Measurements from ENCODE around the gene C16orf89. TPM values are rescaled to one million over a fixed set of nuclear protein-coding genes. Genes with fewer than 3 reads are reported as not detected.

Gene C16orf89
- total and polyA plus RNA-seq, 10 of the 15 experiments (the other 5 are each of a cell fraction or from before 2014, with no cell fraction given): not detected

DNA sequence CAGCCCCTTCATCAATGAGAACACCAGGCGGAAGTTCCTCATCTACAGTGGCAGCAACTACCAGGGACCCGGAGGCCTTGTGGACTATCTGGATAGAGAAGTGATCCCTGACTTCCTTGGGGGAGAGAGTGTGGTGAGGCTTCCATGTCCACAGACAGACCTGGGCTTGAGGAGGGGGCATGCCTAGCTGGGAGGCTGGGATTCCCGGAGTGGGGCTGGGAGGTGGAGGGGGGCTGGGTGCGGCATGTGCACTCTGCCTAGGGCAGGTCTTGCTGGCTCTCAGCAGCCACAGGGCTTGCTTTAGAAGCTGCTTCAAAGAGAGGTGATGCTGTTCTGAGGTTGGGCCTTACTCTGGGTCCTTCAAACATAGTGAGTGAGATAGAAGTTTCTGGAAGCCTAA, 59.8 kb downstream of the C16orf89 start:
- Histone ChIP-seq H2AFZ (ENCODE audit: control insufficient read depth, low read depth, low read length) (no peak overlapping the region), H3K9me3 (replicated peaks; ENCODE audit: control insufficient read depth, insufficient read depth, low read length) (no peaks in the 10 kb centered on the region), H3K4me1 (ENCODE audit: control insufficient read depth, insufficient read depth, low read length) (no peaks in the 10 kb centered on the region), H3K4me3 (no peak overlapping the region), H4K20me1 (ENCODE audit: control insufficient read depth, insufficient read depth) (no peaks in the 10 kb centered on the region), H3K27me3 (replicated peaks in 1 of 2; ENCODE audit: control insufficient read depth in 2 of 2, insufficient read depth in 2 of 2, low read length in 1 of 2) (no peaks in the 10 kb centered on the region), H3K4me2 (ENCODE audit: control insufficient read depth, insufficient read depth) (no peak overlapping the region), H3K36me3 (ENCODE audit: control insufficient read depth in 2 of 2, insufficient read depth in 2 of 2, low read length in 1 of 2) (no peaks in the 10 kb centered on the region), H3K27ac (ENCODE audit: control insufficient read depth, insufficient read depth) (no peak overlapping the region), H3K9ac (ENCODE audit: control insufficient read depth, insufficient read depth, low read length) (no peak overlapping the region), H3K79me2 (ENCODE audit: control insufficient read depth, insufficient read depth, low read length) (no peaks in the 10 kb centered on the region)
- RAD21 ChIA-PET (ENCODE audit: unreplicated experiment): no interaction called here
- SMC1A ChIA-PET (ENCODE audit: uncharacterized antibody, unreplicated experiment): no interaction called here
- FAIRE-seq: no peak
- no peak for DNase-seq (ENCODE audit: low read depth, low spot score)
- intact Hi-C loops (cut with micrococcal nuclease; ENCODE audit: unreplicated experiment): no loop called here
- POLR2A ChIA-PET: no interaction called here
- TF ChIP-seq IKZF2 (IDR thresholded peaks at IDR 0.05) (no peak), SMAD1 (IDR thresholded peaks at IDR 0.05; ENCODE audit: low read depth, partially characterized antibody) (no peak)
- TF ChIP-seq, protein P1, sequence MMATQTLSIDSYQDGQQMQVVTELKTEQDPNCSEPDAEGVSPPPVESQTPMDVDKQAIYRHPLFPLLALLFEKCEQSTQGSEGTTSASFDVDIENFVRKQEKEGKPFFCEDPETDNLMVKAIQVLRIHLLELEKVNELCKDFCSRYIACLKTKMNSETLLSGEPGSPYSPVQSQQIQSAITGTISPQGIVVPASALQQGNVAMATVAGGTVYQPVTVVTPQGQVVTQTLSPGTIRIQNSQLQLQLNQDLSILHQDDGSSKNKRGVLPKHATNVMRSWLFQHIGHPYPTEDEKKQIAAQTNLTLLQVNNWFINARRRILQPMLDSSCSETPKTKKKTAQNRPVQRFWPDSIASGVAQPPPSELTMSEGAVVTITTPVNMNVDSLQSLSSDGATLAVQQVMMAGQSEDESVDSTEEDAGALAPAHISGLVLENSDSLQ (IDR thresholded peaks at IDR 0.05): no peak
- no peak for ATAC-seq
- BruUV-seq (replicated peaks): no TSS peak
- CTCF ChIA-PET: no interaction called here
- in situ Hi-C loops (cut with MboI): no loop called here
- 62% methylated on average over 4 of the region's 4 CpGs for WGBS (ENCODE audit: insufficient coverage, insufficient replicate concordance, low lambda C conversion rate, missing lambda C conversion rate)

DNA sequence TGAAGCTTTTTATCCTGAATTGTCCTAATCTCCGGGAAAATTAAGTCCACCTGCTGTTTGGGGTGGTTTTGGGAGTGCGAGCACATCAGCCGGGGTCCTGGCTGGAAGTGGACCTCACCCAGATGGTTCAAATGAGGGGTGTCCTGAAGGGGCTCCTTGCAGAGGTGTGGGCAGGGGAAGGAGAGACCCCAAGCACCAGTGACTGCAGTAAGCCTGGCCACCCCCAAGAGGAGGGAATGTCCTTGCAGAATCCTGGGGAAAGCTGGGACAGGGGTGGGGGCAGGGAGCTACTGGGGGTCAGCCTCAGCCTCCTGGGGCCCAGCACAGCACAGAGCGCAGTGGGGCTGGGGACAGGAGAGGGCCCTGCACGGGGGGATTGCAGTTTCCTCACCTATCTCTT, 61.4 kb downstream of the C16orf89 start:
- ChIA-PET CTCF (no interaction called here), SMC1A (ENCODE audit: uncharacterized antibody, unreplicated experiment) (no interaction called here), POLR2A (no interaction called here), RAD21 (ENCODE audit: unreplicated experiment) (no interaction called here)
- intact Hi-C loops (cut with micrococcal nuclease; ENCODE audit: unreplicated experiment): no loop called here
- H3K9me3 ChIP-seq (replicated peaks; ENCODE audit: control insufficient read depth, insufficient read depth, low read length): no peaks in the 10 kb centered on the region
- ATAC-seq (no peak), FAIRE-seq (no peak), DNase-seq (ENCODE audit: low read depth, low spot score) (no peak)
- TF ChIP-seq RFX5 (IDR thresholded peaks at IDR 0.05; ENCODE audit: low read depth, low read length) (no peak), ZNF217 (IDR thresholded peaks at IDR 0.05) (no peak), JUNB (IDR thresholded peaks at IDR 0.05) (no peak), TCF3 (IDR thresholded peaks at IDR 0.05; ENCODE audit: borderline replicate concordance, insufficient read depth, low read depth, low read length) (no peak), HCFC1 (IDR thresholded peaks at IDR 0.05; ENCODE audit: low read length) (no peak), RUNX3 (IDR thresholded peaks at IDR 0.05; ENCODE audit: low read length) (no peak), SMAD5 (IDR thresholded peaks at IDR 0.05; ENCODE audit: low read depth) (no peak), SPI1 (IDR thresholded peaks at IDR 0.05; ENCODE audit: borderline replicate concordance, insufficient read depth, low read depth, low read length) (no peak), HDAC2 (IDR thresholded peaks at IDR 0.05) (no peak), JUND (IDR thresholded peaks at IDR 0.05; ENCODE audit: low read depth, low read length) (no peak)
- TF ChIP-seq, protein P2, sequence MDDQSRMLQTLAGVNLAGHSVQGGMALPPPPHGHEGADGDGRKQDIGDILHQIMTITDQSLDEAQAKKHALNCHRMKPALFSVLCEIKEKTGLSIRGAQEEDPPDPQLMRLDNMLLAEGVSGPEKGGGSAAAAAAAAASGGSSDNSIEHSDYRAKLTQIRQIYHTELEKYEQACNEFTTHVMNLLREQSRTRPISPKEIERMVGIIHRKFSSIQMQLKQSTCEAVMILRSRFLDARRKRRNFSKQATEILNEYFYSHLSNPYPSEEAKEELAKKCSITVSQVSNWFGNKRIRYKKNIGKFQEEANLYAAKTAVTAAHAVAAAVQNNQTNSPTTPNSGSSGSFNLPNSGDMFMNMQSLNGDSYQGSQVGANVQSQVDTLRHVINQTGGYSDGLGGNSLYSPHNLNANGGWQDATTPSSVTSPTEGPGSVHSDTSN (IDR thresholded peaks at IDR 0.05; ENCODE audit: insufficient replicate concordance, low read depth, low read length): no peak
- no peak overlapping the region for H3K4me3 ChIP-seq
- H3K27ac ChIP-seq (ENCODE audit: control insufficient read depth, insufficient read depth): no peak overlapping the region
- no peaks in the 10 kb centered on the region for H3K36me3 ChIP-seq (ENCODE audit: control insufficient read depth in 2 of 2, insufficient read depth in 2 of 2, low read length in 1 of 2)
- in situ Hi-C loops (cut with MboI): no loop called here
- no peak overlapping the region for H3K9ac ChIP-seq (ENCODE audit: control insufficient read depth, insufficient read depth, low read length)
- H3K27me3 ChIP-seq (replicated peaks in 1 of 2; ENCODE audit: control insufficient read depth in 2 of 2, insufficient read depth in 2 of 2, low read length in 1 of 2): no peaks in the 10 kb centered on the region
- no peak overlapping the region for H2AFZ ChIP-seq (ENCODE audit: control insufficient read depth, low read depth, low read length)
- H3K4me1 ChIP-seq (ENCODE audit: control insufficient read depth, insufficient read depth, low read length): no peaks in the 10 kb centered on the region
- WGBS (ENCODE audit: insufficient coverage, insufficient replicate concordance, low lambda C conversion rate, missing lambda C conversion rate): 58% methylated on average over 5 of the region's 5 CpGs
- H3K4me2 ChIP-seq (ENCODE audit: control insufficient read depth, insufficient read depth): no peak overlapping the region
- no peaks in the 10 kb centered on the region for H3K79me2 ChIP-seq (ENCODE audit: control insufficient read depth, insufficient read depth, low read length)
- BruUV-seq (replicated peaks): no TSS peak
- H4K20me1 ChIP-seq (ENCODE audit: control insufficient read depth, insufficient read depth): no peaks in the 10 kb centered on the region

Measured in GM12878 (cell line).